GM19099 (cell line): Measurements from ENCODE around the gene CCL21.

Source experiments
- POLR2A ChIP-seq: IDR thresholded peaks from 3 replicates; pipeline ENCODE4 v1.6.1; 2011; ENCODE audit warnings: low read depth; ENCODE audit not compliant: insufficient read length; ENCODE audit errors: extremely low read depth

The CCL21 gene

DNA sequence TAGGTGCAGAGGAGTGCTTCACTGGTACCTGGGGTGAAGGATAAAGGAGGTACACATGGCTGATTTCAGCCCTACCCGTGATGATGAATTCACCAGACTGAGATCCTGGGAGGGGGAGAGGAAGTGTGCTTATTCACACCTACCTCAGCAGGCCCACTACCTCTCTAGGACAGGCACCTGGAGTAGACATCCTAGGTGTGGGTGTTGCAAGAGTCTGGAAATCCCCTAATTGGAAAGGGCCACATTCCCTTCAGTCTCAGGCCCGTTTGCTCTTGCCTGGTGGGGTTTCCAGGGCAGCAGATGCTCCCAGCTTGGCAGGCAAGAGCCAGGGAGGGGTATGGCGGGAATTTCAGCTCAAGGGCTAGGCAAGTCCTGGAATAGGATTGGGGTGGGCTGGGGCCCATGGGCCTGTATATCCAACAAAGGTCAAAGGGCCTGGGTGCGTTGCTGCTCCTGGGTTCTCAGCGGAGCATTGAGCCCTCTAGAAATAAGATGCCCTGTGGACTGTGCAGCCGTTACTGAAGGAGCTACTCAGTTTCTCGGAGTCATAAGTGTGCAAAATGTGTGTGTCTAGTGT lies 5.8 kb upstream of the CCL21 start:
- no peak for TF ChIP-seq POLR2A

DNA sequence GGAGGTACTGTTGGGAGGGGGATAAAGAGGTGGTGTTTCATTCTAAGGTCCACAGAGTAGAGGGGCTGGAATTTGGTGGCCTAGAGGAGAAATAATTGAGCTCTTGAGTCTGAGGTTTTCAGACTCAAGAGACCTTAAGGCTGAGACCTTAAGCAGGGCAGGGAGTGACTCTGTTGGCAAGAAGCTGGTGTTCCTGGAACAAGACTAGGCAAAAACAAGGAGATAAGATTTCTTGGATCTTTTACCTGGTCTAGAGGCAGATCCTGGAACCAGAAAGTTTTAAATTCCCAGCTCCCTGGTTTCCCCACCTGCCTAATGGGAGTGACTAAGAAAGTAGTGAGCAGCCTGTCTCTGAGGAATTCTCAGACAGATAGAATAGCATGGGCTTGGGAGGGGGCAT lies 4.1 kb upstream of the CCL21 start:
- no peak for TF ChIP-seq POLR2A

DNA sequence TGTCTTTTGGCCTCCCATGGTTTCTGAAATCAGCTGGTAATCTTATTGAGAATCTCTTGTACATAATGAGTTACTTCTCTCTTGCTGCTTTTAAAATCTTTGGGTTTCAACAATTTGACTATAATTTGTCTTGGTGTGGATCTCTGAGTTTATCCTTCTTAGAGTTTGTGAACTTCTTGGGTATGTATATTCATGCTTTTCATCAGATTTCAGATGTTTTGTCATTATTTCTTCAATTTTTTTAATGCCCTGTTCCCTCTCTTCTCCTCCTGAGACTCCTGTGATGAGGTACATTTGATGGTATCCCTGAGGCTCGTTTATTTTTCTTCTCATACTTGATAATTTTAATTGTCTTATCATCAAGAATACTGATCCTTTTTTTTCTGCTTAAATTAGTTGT lies 2.2 kb upstream of the CCL21 start:
- TF ChIP-seq POLR2A, result no peak

DNA sequence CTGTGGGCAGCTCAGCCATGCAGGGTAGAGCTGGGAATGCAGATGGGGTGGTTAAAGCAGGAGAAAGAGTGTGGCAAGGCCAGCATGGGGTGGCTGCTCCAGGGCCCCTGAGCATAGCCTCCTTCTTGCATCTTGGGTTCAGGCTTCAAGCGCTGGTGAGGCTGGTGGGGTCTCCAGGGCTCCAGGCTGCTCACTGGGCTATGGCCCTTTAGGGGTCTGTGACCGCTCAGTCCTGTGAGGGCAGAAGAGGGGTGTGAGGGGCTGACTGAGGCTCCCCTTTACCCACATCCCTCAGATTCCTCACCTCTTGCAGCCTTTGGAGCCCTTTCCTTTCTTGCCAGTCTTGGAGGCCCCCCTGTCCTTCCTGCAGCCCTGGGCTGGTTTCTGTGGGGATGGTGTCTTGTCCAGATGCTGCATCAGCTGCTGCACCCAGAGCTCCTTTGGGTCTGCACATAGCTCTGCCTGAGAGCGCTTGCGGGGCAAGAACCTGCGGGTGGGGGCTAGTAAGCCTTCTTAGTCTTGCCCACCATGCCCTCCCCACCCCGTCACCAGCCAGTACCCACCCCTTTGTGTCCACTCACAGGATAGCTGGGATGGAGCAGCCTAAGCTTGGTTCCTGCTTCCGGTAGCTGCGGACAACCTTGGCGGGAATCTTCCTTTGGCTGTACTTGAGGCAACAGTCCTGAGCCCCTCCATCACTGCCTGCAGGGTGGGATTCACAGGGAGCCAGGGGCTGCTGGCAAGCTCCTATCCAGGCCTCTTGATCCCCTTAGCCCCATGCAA lies 549 bp downstream of the CCL21 start:
- no peak for TF ChIP-seq POLR2A

DNA sequence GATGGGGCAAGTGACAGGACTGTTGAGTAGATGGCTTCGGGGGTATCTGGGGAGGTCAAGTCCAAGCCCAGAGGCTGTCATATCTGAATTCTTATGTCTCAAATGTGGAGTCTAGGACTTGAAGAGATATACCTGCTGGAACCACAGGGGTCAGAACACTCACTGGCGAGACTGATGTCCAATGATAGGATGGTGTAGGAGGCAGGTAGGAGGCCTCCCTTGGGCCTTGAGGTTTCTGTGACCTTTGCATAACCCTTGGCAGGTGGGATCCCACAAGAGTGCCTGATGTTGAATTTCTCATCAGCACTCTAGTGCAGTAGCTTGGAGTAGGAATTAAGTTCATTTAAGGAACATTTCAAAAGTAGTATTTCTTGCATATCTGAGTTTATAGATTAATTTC lies 2.8 kb downstream of the CCL21 start:
- TF ChIP-seq POLR2A, result no peak

DNA sequence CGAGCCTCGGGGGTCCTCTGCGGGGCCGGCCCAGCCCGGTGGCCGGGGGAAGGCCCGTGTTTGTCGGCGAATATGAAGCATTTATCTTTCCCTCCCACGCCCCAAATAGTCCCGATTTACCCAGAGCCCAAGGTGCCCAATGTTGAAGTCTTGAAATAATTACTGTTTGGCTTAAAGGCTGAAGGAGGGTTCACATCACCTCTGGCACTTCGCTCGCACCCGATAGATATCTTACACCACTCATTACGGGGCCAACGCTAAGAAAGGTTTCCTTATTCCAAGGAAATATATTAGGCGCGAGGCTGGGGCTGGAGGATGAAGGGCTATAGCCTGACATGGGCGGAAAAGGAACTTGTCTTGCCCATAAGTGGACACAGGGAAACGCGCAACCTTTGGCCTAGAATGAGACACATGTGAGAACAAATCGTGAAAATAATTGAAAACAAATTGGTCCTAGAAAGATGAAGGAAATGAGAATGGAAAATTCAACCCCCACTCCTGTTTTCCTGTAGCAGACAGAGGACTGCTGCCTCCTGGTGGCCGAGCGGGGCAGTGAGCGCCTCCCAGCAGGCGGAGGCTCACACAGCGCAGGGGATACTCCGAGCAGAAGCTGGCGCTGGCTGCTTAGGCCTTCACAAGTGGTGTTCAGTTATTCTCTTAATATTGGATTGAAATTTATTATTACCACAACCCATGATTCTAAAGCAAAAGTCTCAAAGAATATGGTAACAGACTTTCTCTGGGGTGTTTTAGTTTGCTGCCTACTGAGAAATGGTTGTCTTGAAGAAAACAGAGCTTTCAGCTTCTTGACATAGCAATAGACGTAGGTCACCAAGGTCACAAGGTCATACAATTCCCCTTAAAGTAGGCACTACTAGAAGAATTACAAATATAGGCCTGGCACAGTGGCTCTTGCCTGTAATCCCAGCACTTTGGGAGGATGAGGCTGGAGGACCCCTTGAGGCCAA lies 7.9 kb downstream of the CCL21 start:
- no peak for TF ChIP-seq POLR2A

DNA sequence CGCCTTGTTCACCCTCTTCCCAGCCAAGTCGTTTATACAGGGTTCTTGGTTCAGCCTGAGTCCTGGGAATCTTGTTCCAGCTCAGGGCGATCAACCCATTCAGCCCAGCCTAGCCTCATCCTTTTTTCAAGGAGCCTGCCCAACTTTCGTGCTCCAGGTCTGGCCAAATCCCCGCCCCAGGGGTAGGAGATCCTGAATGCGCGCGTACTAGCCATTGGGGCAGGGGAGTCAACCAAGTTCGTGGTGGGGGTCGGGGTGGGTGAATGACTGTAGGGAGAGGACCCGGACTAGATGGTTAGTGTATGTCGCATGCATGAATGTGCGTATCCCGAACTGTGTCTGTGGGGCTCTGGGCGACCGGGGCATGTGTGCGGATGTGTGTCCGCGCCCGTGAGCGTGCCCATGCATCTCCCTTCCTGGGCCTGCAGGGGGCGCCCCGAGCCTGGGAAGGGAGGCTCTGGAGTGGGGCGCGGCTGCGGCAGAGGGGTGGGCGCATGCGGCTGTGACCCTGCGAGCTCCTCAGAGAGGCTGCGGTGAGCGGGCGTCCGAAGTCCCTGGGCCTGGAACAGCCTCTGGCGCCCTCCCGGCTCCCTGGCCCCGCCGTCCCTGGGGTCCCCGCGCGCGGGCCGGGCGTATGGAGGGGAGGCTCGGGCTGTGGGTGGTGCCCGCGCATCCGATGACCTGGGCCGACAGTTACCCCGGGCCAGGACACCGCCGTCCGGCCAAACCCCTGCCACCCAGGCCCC lies 8.7 kb downstream of the CCL21 start:
- TF ChIP-seq POLR2A, result no peak

DNA sequence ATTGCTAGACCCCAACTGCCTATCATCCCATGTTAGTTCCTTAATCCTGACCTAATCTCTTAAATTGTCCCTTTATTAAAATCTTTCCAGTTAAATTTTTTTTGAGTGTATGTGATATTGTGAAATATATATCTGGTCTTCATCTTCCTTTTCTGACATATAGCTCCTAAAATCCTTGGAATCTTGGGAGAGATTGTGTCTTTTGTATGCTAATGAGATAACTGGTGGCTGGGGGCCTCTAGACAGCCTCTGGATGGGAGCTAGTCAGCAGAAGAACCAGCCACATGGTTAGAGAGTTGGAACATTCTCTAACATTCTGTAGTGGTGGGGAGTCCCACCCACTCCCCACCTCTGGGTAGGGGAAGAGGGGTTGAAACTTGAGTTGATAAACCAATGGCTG lies 15.1 kb downstream of the CCL21 start:
- TF ChIP-seq POLR2A, result no peak

DNA sequence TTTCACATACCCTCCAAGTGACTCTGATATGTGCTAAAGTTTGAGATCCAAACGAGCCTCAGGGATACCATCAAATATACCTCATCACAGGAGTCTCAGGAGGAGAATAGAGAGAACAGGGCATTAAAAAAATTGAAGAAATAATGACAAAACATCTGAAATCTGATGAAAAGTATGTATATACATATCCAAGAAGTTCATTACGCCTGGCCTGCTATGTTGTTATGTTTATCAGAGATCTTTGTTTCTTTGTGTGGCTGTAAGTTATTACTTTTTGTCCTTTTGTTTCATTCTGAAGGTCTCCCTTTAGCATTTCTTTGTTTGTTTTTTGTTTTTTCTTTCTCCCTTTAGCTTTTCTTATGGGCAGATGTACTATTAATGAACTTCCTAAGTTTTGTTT lies 16.4 kb downstream of the CCL21 start:
- no peak for TF ChIP-seq POLR2A

DNA sequence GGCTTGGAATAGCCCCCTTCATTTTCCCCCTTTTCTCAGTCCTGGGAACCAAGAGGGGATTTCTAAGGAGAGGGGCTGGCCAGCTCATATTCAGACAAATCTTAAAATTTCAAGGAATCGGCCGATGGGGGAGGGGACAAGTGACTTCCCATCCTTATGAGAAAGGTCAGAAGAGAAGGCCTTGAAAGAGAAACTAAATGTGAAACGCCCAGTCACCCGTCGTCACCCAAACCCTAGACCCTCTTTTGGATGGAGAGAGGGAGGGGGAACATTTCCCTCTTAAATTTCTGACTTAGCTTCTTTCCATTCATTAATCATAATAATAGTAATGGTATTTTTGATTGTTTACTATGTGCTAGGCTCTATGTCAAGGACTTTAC lies 18.0 kb downstream of the CCL21 start:
- no peak for TF ChIP-seq POLR2A

DNA sequence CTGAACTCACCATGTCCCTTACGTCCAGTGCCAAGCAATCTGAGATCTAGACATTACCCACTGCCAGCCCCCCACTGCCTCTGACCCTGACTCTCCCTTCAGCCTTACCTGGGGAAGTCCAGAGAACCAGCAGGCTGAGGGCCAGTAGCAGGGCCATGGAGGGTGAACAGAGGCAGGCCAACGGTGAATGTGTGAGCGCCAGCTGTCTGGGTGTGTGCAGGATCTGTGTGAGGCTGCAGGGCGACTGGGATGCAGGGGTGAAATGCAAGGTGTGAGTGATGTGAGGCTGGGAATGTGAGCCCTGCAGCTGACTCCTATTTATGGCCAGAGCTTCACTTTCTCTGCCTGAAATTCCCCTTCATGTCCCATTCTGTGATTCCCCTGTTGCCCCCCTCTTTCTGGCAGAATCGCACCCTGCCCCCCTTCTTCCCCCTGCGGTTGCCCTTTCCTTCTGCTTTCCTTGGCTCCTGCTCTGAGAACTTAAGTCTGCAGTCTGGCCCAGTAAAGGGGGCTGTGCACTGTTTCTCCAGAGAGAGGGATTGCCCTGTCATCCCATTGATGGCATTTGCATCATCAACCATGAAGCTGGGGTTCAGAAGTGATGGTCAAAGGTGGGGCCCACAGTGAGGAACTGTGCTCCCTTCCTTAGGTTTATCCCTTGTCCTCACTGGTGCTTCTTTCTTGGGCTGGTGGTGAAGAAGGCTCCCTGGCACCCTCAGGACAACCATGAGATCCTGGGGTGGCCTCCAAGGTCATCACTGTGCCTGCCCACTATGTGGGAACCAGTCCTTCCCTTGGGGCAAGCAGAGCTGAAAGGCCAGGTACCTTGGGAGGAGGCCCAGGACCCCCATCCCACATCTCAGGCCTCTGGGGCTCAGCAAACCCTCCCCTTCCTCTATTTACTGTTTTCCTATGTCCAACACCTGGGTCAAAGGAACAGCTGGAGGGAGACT lies 18.7 kb downstream of the CCL21 start, which contains the start of gene CCL19:
Gene CCL19, minus strand, starts transcription at position 294 of the 953 bp plus-strand sequence. Its CDS starts 137 bp downstream, at position 157.
- TF ChIP-seq POLR2A, result no peak

DNA sequence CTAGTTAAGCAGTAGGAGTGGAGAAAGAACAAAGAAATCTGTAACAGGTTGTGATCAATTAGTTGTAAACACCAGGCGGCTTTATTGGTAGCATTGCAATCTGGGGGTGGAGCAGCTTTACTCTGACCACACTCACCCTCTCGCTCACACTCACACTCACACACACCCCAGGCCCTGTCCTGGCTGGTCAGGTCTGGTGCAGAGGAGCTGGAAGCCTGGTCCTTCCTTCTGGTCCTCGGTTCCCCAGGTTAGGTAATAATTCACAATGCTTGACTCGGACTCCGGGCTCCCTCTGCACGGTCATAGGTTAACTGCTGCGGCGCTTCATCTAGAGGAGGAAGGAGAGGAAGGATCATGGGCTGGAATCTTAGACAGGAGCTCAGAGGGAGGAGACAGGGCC lies 20.4 kb downstream of the CCL21 start:
- TF ChIP-seq POLR2A, result no peak

DNA sequence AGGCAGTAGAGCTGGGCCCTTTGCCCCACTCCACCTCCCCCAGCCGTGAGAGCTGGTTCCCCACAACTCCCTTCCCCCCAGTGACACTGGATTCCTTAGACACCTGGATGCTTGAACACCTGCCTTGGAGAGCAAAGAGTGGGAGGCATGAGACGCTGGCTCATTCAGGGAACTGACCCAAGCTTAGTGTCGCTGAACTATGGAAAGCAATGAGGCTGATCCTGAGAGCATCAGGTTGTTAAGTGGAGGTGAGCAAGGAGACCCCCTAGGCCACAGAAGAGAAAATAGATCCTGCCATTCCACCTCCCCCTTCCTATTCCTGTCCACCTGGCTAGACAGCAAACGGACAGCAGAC lies 20.8 kb downstream of the CCL21 start:
- no peak for TF ChIP-seq POLR2A
